ENCODE data around the gene ITPRIPL1.

GRCh38 chr2:96347395-96347794 lies 22.3 kb downstream of the ITPRIPL1 start:
- TF ChIP-seq POLR2AphosphoS5 (IDR thresholded peaks at IDR 0.05) (no peak), CTCF (IDR thresholded peaks at IDR 0.05) (no peak)

Data from stomach (tissue), 4 donors.